Urinary bladder (tissue), 4 donors: ENCODE data around the gene PAK6. TPM values are rescaled to one million over a fixed set of nuclear protein-coding genes. Genes with fewer than 3 reads are reported as not detected.

Experiments
- DNase-seq: peaks from one replicate; pipeline ENCODE4 v3.0.0-alpha.2; 2015; ENCODE audit errors: extremely low spot score
- H3K27ac ChIP-seq: one replicate; pipeline ENCODE4 v1.5.1; 2013; ENCODE audit warnings: low read depth, mild to moderate bottlenecking, moderate library complexity
- H3K36me3 ChIP-seq: one replicate; pipeline ENCODE4 v1.6.1; 2013; ENCODE audit warnings: mild to moderate bottlenecking, moderate library complexity; ENCODE audit not compliant: insufficient read depth
- H3K4me1 ChIP-seq: one replicate; pipeline ENCODE4 v1.6.1; 2013; ENCODE audit warnings: mild to moderate bottlenecking, moderate library complexity; ENCODE audit not compliant: insufficient read depth
- H3K4me3 ChIP-seq: one replicate; pipeline ENCODE4 v1.5.1; 2013; ENCODE audit warnings: low read depth, low read length
- WGBS: extraction: QIAGEN DNeasy Blood & Tissue Kit; methylation state at CpG from one replicate; pipeline ENCODE4 v1.1.7; 2013; 5-methylcytosine and 5-hydroxymethylcytosine counted together
- polyA plus RNA-seq: library from polyadenylated mRNA; stranded (reverse); fragments of 200-250 nt; gene quantifications from one replicate; pipeline ENCODE4 v1.2.3, GENCODE V29; 2013
- total RNA-seq: library from RNA; depleted of rRNA; stranded (reverse); fragments of >200 nt; gene quantifications from one replicate; pipeline ENCODE4 v1.2.3, GENCODE V29; 2014
- donor health status: healthy with polysubstance abuse.
- donor health status: healthy.

PAK6 gene
- total and polyA plus RNA-seq, 2 donors = 2.0 TPM

- Histone ChIP-seq H3K4me1 (no peaks in the 10 kb centered on the region), H3K36me3 (no peaks in the 10 kb centered on the region), H3K27ac (no peak overlapping the region), H3K4me3 (no peak overlapping the region)
- 91% methylated on average over 11 of the region's 11 CpGs for WGBS
- no peak for DNase-seq
Measured at GRCh38 chr15:40233727-40234577, 4.9 kb upstream of the PAK6 start.

DNA sequence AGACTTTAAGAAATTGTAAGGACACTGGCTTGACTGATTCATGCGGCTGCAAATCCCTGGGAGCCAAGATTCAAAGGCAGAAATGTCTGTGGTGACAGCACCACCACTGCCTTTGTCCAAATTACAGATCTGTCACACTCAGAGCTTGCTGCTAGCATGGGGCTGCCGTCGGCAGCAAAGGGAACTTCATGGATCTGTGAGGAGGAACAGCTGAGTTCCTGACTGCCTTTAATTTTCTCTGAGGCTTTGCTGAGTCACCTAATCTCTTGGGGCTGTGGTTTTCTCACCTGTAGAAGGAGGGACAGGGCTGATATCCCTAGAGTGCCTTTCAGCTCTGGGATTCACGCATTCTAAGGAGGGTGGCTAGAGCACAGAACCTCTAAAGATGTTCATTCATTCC lies 4.1 kb upstream of the PAK6 start:
- 72% methylated on average over 4 of the region's 4 CpGs for WGBS
- no peaks in the 10 kb centered on the region for H3K36me3 ChIP-seq
- no peak for DNase-seq
- no peak overlapping the region for H3K4me3 ChIP-seq
- H3K27ac ChIP-seq = no peak overlapping the region
- H3K4me1 ChIP-seq = no peaks in the 10 kb centered on the region

- DNase-seq = no peak
- Histone ChIP-seq H3K27ac (no peak overlapping the region), H3K4me1 (no peaks in the 10 kb centered on the region), H3K36me3 (no peaks in the 10 kb centered on the region), H3K4me3 (no peak overlapping the region)
- 78% methylated on average over 4 of the region's 4 CpGs for WGBS
Measured at GRCh38 chr15:40235201-40235885, 3.5 kb upstream of the PAK6 start.

DNA sequence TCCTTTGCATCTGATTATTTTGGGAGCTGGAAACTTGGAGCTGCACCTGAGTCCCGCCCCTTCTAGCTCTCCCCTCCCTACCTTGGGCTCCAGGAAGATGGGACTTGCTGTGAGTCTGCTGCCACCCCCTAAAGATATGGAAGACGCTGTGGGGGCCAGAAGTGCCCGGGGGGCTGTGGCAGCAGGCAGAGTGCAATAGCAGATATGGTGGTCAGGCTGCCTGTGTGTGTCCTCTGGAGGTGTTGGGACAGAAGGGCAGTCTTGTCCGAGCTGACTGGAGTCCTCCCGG lies 485 bp downstream of the PAK6 start:
- DNase-seq = no peak
- Histone ChIP-seq H3K4me1 (no peaks in the 10 kb centered on the region), H3K4me3 (no peak overlapping the region), H3K36me3 (no peaks in the 10 kb centered on the region), H3K27ac (peak overlapping the region; percentile 38)
- WGBS = 33% methylated on average over 5 of the region's 5 CpGs

DNA sequence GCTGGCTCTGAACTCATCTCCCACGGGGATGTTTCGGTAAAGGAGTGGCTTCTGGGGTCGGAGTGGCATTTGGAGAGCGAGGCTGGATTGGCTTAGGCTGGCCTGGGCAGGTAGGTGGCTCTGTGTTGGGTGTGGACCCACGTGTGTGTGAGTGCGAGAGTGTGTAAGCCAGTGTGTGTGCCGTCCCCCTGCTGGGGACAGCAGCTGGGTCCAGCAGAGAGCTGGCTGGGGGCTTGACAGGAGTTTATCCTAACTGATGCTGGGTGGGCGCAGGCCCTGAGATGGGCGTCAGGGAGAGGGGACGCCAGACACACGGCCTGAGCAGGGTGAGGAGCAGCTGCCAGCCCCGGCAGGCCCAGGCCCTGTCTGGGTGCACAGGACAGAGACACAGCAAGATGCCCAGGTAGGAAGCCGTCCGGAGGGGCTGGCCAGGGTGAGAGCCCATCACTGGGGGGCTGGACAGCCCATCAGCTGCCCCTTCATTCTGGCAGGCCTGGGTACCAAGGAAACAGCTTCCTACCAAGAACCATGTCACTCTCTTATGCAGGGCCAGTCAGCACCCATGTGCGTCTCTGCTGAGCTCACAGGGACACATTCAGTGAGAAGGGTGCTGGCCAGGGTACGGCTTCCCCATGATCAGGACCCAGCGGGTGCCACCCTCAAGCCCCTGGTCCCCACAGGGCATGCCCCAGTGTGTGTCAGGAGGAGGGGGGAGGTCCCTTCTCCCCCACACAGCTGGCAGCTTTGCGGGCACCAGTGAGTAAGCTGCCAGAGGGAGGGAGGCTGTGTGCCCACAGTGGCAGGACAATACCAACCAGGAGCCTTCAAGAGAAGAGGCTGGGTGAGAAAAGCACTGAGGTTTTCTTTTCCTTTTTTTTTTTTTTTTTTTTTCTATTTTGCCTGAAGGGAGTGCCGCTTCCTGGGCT lies 1.1 kb downstream of the PAK6 start:
- H3K36me3 ChIP-seq = no peaks in the 10 kb centered on the region
- H3K4me1 ChIP-seq = no peaks in the 10 kb centered on the region
- DNase-seq = no peak
- WGBS = 83% methylated on average over 19 of the region's 19 CpGs
- peak overlapping the region; percentile 53 for H3K27ac ChIP-seq
- H3K4me3 ChIP-seq = no peak overlapping the region

DNA sequence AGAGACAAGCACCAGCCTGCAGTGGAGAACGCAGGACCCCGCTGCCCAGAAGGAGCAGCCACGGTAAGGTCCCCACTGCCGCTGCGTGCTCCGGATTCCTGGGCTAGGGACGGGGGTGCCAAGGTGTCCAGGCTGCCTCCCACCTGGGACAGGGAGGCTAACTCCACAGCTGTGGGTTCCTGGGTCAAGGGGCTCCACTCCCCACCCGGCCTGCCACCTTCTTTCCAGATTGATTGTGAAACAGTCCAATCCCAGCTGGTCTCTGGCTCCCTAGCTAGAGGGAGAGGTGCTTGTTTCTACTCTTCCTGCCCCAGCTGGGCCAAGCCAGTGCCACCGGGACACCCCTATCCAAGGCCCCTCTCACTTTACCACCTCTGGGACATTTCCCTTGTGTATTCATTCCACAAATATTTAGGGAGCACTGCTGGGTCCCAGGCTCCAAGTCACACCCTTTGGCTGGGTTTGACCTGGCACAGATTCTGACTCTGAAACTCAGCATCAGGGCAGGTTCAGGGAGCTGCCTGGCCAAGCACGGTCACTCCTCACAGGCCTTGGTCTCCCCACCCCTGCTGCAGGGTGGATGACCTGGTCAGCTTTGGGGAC lies 1.9 kb downstream of the PAK6 start:
- no peak for DNase-seq
- H3K4me1 ChIP-seq = no peaks in the 10 kb centered on the region
- no peak overlapping the region for H3K4me3 ChIP-seq
- WGBS = 84% methylated on average over 10 of the region's 10 CpGs
- H3K27ac ChIP-seq = peak overlapping the region; percentile 49
- no peaks in the 10 kb centered on the region for H3K36me3 ChIP-seq

DNA sequence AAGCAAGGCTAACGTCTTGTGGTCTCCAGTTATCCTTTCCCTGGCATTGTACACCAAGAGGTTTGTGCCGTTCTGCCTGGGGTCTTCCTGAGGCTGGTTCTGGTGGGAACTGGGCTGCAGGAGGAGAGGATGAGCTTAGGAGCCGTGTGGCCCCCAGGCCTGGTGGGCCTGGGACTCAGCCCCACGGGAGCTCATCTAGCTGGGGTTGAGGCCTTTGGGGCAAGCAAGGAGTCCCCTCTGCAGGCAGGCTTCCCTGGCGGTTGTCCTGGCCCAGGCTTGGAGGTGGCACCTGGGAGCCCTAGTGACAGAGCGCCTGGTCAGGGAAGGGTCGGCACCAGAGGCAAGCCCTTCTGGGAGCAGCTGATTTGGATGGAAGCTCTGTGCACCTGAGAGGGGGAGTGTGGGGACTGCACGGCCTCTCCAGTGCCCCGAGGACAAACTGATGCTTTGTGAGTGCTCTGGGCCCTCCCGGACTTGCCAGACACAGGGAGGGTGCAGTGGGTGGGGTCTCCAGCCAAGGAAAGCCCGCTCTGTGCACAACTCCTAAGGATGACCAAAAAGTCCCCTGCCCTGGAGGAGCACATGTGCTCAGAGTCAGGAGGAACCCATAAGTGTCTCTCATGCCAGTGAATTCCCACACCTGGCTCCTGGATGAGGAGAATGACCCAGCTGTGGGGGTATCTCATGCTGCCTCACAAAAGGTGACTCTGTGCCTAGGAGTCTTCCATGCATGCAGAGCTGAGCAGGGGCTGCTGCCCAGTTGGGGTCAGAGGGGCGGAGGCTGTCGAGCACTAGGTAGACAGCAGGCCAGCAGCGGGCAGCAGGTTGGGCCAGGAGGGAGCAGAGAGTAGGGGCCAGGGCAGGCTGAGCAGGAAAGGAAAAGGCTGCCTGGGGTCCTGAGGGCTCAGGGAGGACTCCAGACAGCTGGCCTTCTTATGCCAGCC lies 2.7 kb downstream of the PAK6 start:
- 87% methylated on average over 14 of the region's 14 CpGs for WGBS
- H3K4me3 ChIP-seq = no peak overlapping the region

GRCh38 chr15:40242213-40242599 lies 3.3 kb downstream of the PAK6 start:
- DNase-seq = no peak
- H3K27ac ChIP-seq = no peak overlapping the region
- no peak overlapping the region for H3K4me3 ChIP-seq
- 93% methylated on average over 10 of the region's 10 CpGs for WGBS
- no peaks in the 10 kb centered on the region for H3K4me1 ChIP-seq
- no peaks in the 10 kb centered on the region for H3K36me3 ChIP-seq

More for the DNA sequence above, 2.7 kb downstream of the PAK6 start:
- no peak overlapping the region for H3K27ac ChIP-seq
- no peaks in the 10 kb centered on the region for H3K36me3 ChIP-seq
- no peak for DNase-seq
- H3K4me1 ChIP-seq = no peaks in the 10 kb centered on the region

DNA sequence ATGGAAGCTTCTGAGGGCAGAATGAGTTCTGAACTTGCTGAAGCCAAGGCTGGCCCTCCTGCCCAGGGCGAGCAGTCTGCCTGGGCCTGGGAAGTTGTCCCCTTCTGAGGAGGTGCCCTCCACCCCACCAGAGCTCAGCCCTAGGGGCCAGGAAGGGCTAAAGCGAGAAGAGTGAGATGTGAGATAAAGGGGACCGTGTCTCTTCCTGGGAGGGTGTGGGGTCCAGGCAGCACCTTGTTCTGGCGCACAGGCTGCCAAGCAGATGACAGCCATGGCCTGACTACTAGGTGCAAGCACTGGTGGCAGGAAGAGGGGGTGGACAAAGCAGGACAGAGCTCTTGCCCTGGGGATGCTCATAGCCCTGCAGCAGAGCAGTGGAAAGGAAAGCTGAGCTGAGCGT lies 3.7 kb downstream of the PAK6 start:
- Histone ChIP-seq H3K36me3 (no peaks in the 10 kb centered on the region), H3K4me1 (no peaks in the 10 kb centered on the region), H3K27ac (no peak overlapping the region), H3K4me3 (no peak overlapping the region)
- no peak for DNase-seq
- WGBS = 89% methylated on average over 5 of the region's 5 CpGs

- Histone ChIP-seq H3K27ac (no peak overlapping the region), H3K4me1 (no peaks in the 10 kb centered on the region), H3K4me3 (no peak overlapping the region), H3K36me3 (no peaks in the 10 kb centered on the region)
- DNase-seq = no peak
- 81% methylated on average over 9 of the region's 9 CpGs for WGBS
Measured at GRCh38 chr15:40243126-40243810, 4.4 kb downstream of the PAK6 start.

GRCh38 chr15:40244961-40245523 lies 6.2 kb downstream of the PAK6 start:
- Histone ChIP-seq H3K27ac (no peak overlapping the region), H3K4me1 (no peaks in the 10 kb centered on the region), H3K36me3 (no peaks in the 10 kb centered on the region), H3K4me3 (no peak overlapping the region)
- 70% methylated on average over 5 of the region's 5 CpGs for WGBS
- peak; percentile 51 for DNase-seq
